ENCODE data around the gene CTDSP2. TPM values are rescaled to one million over a fixed set of nuclear protein-coding genes. Genes with fewer than 3 reads are reported as not detected.

CTDSP2 gene
- total and polyA plus RNA-seq, 2 donors (not counting 3 experiments of a cell fraction or from before 2014, with no cell fraction given): 142 to 146 TPM

DNA sequence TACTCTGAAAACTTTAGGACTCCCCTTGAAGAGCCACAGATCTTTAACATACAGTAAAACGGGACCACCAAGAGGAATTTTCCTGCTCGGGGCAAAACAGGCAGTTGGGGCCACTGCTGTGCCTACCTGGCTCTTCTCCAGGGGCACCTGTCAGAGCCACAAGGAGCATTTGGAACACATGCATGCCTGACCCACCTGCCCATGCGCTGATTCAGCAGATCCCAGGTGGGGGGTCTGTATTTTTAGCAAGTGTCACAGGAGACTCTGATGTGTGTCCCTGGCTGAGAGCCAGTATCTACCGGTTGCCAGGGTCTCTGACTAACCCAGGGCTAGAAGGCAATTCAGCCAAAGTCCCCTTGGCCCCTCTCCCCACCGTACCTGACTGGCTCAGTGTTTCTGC is 6.5 kb downstream of the CTDSP2 start:
- H4K20me1 ChIP-seq (replicated peaks; ENCODE audit: control insufficient read depth, extremely low read depth, insufficient read depth, low read length): peaks cover 13% of the 10 kb centered on the region
- POLR2A ChIA-PET: no interaction called here
- H3K36me3 ChIP-seq (ENCODE audit: control insufficient read depth in 2 of 2, extremely low read depth in 1 of 2, insufficient read depth in 2 of 2, low read length in 2 of 2): no peaks in the 10 kb centered on the region
- no TSS peak for BruUV-seq (replicated peaks)
- peaks cover 93% of the 10 kb centered on the region for H3K79me2 ChIP-seq (ENCODE audit: control insufficient read depth, insufficient read depth, low read length)
- CTCF ChIA-PET: interaction anchor here (1.2 kb wide), 1 partner anchor 57 kb away, joined by 6 read pairs; no protein-coding TSS in a partner anchor
- dilution Hi-C loops (cut with MboI; ENCODE audit: extremely low pct_ligation_motif_present, low sequenced_read_pairs): no loop called here
- DNase-seq (ENCODE audit: low read depth, low spot score) (no peak), FAIRE-seq (no peak)
- no peak overlapping the region for H3K27ac ChIP-seq (ENCODE audit: insufficient read depth, low read depth, low read length)
- no peak overlapping the region for H3K4me3 ChIP-seq (replicated peaks in 1 of 3; ENCODE audit: insufficient read depth in 1 of 3, low read depth in 1 of 3, low read length in 3 of 3)
- no peak overlapping the region for H3K9ac ChIP-seq (replicated peaks; ENCODE audit: extremely low read depth, insufficient read depth, low read length)
- no peaks in the 10 kb centered on the region for H3K27me3 ChIP-seq (ENCODE audit: control insufficient read depth in 2 of 2, insufficient read depth in 2 of 2, low read length in 2 of 2)
- no peak overlapping the region for H3K4me2 ChIP-seq (ENCODE audit: insufficient read depth, low read length)
- no peak overlapping the region for H2AFZ ChIP-seq (ENCODE audit: low read depth, low read length)
- H3K9me3 ChIP-seq (replicated peaks; ENCODE audit: control insufficient read depth, insufficient read depth, low read length): no peaks in the 10 kb centered on the region
- peaks cover 83% of the 10 kb centered on the region for H3K4me1 ChIP-seq (ENCODE audit: control insufficient read depth, extremely low read depth, insufficient read depth, low read length)
- intact Hi-C loops (cut with micrococcal nuclease): no loop called here
- H3K9me1 ChIP-seq (replicated peaks; ENCODE audit: control insufficient read depth, extremely low read depth, insufficient read depth, low read length): no peaks in the 10 kb centered on the region
- TF ChIP-seq POLR2AphosphoS5 (IDR thresholded peaks at IDR 0.05; ENCODE audit: insufficient read depth, low read depth, low read length): no peak
- TF ChIP-seq FOS (IDR thresholded peaks at IDR 0.05; ENCODE audit: borderline replicate concordance, insufficient read depth, low read length): no peak
- TF ChIP-seq JUN (IDR thresholded peaks at IDR 0.05; ENCODE audit: borderline replicate concordance, insufficient read depth, insufficient read length, low read depth): no peak
- TF ChIP-seq, protein P1, sequence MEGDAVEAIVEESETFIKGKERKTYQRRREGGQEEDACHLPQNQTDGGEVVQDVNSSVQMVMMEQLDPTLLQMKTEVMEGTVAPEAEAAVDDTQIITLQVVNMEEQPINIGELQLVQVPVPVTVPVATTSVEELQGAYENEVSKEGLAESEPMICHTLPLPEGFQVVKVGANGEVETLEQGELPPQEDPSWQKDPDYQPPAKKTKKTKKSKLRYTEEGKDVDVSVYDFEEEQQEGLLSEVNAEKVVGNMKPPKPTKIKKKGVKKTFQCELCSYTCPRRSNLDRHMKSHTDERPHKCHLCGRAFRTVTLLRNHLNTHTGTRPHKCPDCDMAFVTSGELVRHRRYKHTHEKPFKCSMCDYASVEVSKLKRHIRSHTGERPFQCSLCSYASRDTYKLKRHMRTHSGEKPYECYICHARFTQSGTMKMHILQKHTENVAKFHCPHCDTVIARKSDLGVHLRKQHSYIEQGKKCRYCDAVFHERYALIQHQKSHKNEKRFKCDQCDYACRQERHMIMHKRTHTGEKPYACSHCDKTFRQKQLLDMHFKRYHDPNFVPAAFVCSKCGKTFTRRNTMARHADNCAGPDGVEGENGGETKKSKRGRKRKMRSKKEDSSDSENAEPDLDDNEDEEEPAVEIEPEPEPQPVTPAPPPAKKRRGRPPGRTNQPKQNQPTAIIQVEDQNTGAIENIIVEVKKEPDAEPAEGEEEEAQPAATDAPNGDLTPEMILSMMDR (IDR thresholded peaks at IDR 0.05; ENCODE audit: extremely low read depth in 1 of 2, insufficient read depth in 1 of 2, low read depth in 1 of 2, low read length in 2 of 2): no peak
- no peak for TF ChIP-seq GATA2 (IDR thresholded peaks at IDR 0.05; ENCODE audit: insufficient read depth, insufficient read length, low read depth, low read length)
- no peak for TF ChIP-seq MYC (IDR thresholded peaks at IDR 0.05; ENCODE audit: low read depth, low read length)
- TF ChIP-seq POLR2A (IDR thresholded peaks at IDR 0.05; ENCODE audit: low read depth, low read length): no peak
- TF ChIP-seq, protein P2, sequence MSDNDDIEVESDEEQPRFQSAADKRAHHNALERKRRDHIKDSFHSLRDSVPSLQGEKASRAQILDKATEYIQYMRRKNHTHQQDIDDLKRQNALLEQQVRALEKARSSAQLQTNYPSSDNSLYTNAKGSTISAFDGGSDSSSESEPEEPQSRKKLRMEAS (IDR thresholded peaks at IDR 0.05; ENCODE audit: insufficient read depth, insufficient read length): no peak
- no peak for TF ChIP-seq EZH2 (IDR thresholded peaks at IDR 0.05; ENCODE audit: borderline replicate concordance, low read depth, low read length, severe bottlenecking)
